Brain pericyte (primary cell): ENCODE data around the gene SHISA9.
"Not testable (repeated sequence)": the region's sequence is repeated elsewhere in the genome, so short reads cannot be mapped to it uniquely, and the experiment has no call there.

Source experiments
- DNase-seq: peaks from one replicate; pipeline ENCODE4 v3.0.0-alpha.2; 2012; ENCODE audit warnings: low read depth, low spot score

The SHISA9 gene

GRCh38 chr16:12900156-12900555, 1.2 kb upstream of the SHISA9 start:
- no peak for DNase-seq

DNA sequence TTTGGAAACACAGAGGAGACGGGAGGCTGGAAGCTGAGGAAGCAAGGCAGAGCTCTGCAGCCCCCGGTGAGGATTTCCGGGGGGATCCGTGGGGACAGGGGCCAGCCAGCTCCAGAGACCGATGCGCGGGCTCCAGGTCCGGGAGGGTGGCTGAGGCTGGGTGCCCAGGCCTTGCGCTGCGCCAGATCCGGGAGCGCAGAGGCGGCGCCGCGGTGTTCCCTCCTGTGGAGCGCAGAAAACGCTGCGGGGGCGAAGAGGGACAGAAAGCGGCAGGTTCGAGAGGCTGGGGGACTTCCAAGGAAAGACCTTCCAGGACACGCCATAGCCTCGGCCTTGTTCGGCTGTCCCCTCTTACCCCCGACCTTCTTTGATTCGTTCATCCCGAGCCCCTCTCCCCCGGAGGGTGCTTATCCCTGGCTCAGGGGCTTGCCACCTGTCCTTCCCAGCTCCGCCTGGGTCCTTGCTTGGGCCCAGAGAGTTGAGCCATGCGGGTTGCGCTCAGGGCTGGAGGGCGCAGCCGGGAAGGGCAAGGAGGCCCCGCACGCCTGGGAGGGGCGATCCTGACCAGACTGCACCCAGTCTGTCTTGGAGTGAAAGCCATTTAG, 697 bp upstream of the SHISA9 start:
- no peak for DNase-seq

DNA sequence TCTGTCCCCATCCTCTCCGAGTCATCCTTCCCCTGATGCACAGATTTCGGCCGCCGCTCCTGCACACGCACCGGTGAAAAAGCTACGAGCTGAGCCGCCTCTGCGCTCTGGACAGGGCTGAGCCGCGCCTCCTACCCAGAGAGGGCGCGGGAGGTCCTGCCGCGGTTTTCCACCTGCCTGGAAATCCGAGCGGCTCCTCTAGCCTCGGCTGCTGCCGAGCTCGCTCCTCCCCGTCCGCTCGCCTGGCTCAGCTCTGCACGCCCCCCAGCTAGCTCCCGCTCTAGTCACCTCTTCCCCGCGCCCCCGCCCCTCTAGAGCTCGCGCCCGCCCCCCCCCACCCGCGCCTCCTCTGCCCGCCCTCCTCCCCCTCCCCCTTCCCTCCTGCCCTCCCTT, 198 bp upstream of the SHISA9 start:
- DNase-seq = no peak

DNA sequence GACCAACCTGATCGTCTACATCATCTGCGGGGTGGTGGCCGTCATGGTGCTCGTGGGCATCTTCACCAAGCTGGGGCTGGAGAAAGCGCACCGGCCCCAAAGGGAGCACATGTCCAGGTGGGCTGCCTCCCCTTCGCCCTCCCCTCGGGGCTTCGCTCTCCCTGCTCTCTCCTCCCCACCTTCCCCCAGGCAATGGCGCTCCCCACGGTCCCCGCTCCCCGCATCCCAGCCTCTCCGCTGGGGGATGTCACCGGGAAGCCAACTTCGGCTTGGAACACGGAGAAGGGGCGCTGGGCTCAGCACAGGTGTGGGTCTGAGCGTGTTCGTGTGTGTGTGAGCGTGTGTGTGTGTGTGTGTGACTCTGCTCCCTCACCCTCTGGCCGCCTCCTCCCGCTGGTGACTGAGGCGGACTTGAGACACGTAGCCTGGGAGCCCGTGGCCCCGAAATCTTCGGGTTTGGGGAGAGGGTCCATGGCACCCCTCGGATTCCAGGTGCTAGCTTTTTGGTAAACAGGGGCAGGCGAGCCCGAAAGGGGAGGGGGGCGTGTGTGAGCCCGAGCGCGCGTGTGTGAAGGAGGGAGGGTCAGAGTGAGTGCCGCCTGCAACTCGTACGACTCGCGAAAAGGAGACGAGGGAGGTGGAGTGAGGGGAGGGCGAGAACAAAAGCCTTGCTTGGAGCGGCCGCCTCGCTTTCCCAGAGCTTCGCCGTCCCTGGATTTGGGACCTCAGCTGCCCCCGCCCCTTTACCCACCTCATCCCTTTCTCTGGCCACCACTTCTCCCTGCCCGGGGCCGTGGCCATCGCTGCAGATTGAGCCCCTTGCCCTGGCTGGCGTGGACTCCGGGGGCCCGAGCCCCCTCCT, 1.3 kb downstream of the SHISA9 start:
- no peak for DNase-seq

GRCh38 chr16:12903407-12904328, 2.3 kb downstream of the SHISA9 start:
- DNase-seq = no peak

GRCh38 chr16:12904329-12904671, 2.9 kb downstream of the SHISA9 start:
- no peak for DNase-seq

DNA sequence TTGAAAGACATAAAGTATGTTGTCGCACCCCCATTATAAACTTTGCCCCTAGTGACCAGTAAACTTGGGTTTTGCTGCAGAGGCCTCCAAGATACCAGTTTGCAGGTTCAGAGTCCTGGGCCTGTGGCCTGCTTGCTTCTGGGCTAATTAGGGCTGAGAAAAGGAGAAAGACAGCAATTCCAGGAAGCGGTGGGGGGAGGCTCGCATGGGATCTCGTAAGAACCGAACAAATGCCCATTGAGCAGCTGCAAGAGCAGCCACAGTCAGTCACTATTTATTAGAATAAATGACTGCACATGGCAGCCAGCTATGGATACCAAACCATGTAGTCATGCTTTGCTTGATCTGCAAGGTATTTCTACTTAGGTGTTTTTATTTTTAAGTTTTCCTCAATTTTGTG, 4.9 kb downstream of the SHISA9 start:
- DNase-seq = no peak

- no peak for DNase-seq
Observed at GRCh38 chr16:12906765-12907516, 5.5 kb downstream of the SHISA9 start.

DNA sequence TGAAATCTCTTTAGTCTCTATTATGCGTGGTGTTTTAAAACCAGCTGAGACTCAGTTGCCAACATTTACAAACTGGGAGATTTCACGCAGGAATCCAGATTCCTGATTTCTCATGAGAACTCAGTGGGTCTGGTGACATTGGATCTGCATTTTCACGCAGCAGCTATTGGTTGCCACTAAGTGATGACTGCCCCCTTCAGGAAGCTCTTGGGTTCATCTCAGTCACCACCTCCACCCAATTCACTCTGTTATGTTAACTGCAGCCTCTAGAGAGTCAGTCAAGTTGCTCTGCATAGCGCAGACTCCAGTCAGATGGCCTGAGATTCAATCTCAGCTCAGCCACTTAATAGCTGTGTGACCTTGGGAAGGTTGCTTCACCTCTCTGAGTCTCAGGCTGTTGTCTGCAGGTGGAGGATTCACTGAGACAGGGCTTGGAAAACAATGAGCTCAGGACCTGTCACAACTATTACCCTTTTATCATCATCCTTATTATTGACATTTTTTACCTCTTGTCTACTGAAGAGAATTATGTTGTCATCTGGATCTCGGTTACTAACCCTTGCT, 6.4 kb downstream of the SHISA9 start:
- no peak for DNase-seq

- no peak for DNase-seq
Observed at GRCh38 chr16:12917246-12917645, 15.8 kb downstream of the SHISA9 start.

DNA sequence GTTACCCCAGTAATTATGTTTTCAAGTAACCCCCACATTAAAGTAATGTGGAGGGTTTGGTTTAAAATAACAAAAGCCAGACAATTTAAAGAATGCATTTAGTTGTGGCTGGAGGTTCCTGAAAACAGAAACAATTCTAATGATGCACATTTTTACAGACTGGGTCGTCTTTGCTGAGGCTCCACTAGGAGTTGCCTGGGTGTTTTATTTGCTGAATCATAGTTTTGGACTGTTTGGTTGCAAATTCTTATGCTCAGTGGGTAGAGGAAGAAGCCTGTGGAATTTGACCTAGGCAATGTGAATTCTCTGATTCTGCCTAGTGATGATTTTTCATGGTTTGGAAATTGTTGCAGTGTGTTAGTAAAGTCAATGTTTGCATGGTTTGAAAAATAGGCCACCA, 16.3 kb downstream of the SHISA9 start:
- DNase-seq = no peak

GRCh38 chr16:12920739-12921138, 19.3 kb downstream of the SHISA9 start:
- DNase-seq = no peak

- not testable (repeated sequence) for DNase-seq
Observed at GRCh38 chr16:12923640-12924039, 22.2 kb downstream of the SHISA9 start.

- DNase-seq = no peak
Observed at GRCh38 chr16:12925026-12925800, 23.8 kb downstream of the SHISA9 start.

GRCh38 chr16:12927591-12927990, 26.2 kb downstream of the SHISA9 start:
- DNase-seq = no peak

DNA sequence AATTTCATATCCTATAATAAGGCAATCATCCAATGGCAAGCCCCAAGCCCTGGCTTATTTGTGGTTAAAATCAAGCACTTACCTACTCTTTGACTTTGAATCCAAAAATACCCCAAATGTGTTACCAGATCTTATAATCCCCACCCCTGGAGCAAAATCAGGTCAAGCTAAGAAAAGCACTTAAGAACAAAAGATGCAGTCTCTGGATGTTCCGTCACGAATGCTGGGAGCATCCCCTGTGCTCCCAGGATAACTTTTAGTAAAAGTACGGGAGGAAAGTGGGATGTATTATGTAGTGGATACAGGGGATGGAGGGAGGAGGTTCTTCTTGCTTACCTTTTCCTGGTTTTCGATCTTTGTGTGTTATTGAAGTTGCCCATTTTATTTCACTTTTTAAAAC, 29.5 kb downstream of the SHISA9 start:
- DNase-seq = no peak

GRCh38 chr16:12936391-12936790, 35.0 kb downstream of the SHISA9 start:
- no peak for DNase-seq

GRCh38 chr16:12941896-12942295, 40.5 kb downstream of the SHISA9 start:
- DNase-seq = no peak

DNA sequence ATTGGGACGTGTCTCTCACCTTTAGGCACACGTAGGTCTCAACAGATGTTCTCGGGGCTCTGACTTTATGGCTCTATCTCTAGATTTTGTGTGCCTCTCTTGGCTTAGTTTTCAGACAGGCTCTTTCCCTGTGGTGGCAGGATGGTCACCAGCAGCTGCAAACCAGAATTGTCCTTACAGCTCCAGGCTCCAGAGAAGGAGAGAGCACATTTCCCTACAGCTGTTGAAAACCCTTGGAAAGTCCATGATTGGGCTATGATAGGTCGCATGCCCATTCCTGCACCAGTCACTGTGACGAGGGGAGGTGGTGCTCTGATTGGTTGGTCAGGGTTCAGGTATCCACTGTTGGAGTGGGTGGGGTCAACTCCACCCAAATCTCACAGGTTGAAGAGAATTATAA, 41.5 kb downstream of the SHISA9 start:
- DNase-seq = no peak

DNA sequence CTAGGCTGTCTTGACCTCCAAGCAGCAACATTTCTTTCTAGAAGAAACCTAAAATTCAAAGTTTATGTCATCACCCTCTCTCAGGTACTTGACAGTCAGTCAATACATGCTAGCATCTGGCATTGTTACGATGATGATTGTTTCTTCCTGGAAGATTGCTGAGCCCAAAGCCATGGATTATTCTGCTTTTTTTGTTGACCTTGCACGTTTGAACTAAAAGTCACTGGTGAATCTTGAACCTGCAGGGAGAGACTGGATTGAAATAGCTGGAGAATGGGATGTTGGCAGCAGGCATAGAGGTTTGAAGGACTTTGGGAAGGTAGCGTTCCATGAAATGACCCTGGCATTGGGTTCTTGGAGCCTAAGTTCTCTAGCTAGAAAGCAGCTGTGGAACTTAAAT, 42.9 kb downstream of the SHISA9 start:
- no peak for DNase-seq

DNA sequence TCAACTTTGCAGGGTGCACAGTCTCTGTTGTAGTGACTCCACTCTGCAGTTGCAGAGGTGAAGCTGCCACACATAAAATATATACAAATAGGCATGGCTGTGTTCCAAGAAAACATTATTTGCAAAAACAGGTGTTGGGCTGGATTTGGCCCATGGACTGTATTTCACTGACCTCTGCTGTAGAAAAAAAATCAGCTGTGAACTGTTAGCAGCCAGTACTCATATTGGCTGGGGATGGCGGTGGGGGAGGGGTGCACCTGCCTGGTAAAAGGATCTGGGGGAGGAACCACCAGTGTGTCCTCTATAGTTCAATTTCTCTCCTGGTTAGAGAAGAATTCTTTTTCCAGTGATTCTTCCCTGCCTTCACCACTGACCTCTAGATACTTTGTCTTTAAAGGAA, 50.0 kb downstream of the SHISA9 start:
- DNase-seq = no peak
